ENCODE results near the gene TYK2.

The TYK2 gene

DNA sequence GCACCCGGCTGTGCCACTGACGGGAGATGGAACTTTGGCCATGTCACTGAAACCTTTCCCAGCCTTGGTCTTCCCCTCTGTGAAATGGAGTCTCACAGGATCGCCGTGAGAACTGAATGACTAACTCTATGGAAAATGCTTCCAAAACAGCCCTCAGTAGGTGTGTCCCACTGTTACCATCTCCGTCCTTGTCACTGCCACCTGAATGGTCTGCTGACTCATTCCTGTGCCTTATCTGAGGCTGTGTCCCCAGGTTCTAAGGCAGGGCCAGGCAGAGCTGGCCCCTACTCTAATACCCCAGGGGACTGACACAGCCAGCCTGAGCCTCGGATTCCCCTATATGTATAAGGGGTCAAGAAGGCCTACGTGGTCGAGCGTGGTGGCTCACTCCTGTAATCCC lies 18.4 kb upstream of the TYK2 start:
- TF ChIP-seq, protein P1, sequence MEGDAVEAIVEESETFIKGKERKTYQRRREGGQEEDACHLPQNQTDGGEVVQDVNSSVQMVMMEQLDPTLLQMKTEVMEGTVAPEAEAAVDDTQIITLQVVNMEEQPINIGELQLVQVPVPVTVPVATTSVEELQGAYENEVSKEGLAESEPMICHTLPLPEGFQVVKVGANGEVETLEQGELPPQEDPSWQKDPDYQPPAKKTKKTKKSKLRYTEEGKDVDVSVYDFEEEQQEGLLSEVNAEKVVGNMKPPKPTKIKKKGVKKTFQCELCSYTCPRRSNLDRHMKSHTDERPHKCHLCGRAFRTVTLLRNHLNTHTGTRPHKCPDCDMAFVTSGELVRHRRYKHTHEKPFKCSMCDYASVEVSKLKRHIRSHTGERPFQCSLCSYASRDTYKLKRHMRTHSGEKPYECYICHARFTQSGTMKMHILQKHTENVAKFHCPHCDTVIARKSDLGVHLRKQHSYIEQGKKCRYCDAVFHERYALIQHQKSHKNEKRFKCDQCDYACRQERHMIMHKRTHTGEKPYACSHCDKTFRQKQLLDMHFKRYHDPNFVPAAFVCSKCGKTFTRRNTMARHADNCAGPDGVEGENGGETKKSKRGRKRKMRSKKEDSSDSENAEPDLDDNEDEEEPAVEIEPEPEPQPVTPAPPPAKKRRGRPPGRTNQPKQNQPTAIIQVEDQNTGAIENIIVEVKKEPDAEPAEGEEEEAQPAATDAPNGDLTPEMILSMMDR (IDR thresholded peaks at IDR 0.05; ENCODE audit: control insufficient read depth, insufficient read depth, low read depth, low read length, missing control alignments), result no peak

DNA sequence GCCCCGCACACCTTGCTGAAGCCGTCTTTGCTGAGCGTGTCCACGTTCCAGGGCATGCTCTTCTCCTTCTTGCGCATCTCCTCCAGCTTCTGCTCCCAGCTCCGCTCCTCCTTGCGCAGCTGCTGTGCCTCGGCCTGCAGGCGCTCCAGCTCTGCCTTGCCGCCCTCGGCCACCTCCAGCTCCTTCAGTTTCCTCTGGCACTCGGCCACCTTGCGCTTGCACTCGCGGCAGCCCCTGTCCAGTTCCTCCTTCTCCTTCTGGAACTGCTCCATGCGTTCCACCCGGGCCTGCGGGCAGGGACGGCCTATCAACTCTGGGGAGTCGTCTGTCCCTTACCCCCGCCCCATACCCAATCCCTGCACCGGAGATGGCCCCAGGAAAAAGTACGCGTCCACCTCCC lies 15.5 kb upstream of the TYK2 start:
- H3K4me3 ChIP-seq (ENCODE audit: control insufficient read depth, low read depth, low read length), result no peak overlapping the region
- TF ChIP-seq, protein P1 (IDR thresholded peaks at IDR 0.05; ENCODE audit: control insufficient read depth, insufficient read depth, low read depth, low read length, missing control alignments), result no peak
- no peak for DNase-seq (ENCODE audit: low read depth)

More for the DNA sequence above, 18.4 kb upstream of the TYK2 start:
- no peak for DNase-seq (ENCODE audit: low read depth)
- no peak overlapping the region for H3K4me3 ChIP-seq (ENCODE audit: control insufficient read depth, low read depth, low read length)

DNA sequence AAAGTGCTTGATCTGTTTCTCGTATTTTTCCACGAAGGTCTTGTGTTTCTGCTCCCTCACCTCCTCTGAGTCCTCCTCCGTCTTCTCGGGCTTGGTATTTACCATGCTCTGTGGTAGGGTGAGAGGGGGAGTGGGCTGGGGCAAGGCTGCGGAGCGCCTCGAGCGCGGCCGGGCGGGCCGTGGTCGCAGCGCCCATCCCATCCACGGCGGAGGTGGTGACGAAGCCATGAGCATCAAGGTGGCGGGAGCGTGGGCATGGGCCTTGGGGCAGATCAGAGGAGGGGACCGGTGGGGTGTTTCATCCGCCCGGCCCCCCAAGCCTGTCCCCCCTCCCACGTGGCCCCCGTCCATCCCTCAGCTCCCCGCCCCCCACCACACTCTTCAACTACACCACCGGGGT lies 15.1 kb upstream of the TYK2 start:
- DNase-seq (ENCODE audit: low read depth), result no peak
- H3K4me3 ChIP-seq (ENCODE audit: control insufficient read depth, low read depth, low read length), result no peak overlapping the region
- TF ChIP-seq, protein P1 (IDR thresholded peaks at IDR 0.05; ENCODE audit: control insufficient read depth, insufficient read depth, low read depth, low read length, missing control alignments), result no peak

DNA sequence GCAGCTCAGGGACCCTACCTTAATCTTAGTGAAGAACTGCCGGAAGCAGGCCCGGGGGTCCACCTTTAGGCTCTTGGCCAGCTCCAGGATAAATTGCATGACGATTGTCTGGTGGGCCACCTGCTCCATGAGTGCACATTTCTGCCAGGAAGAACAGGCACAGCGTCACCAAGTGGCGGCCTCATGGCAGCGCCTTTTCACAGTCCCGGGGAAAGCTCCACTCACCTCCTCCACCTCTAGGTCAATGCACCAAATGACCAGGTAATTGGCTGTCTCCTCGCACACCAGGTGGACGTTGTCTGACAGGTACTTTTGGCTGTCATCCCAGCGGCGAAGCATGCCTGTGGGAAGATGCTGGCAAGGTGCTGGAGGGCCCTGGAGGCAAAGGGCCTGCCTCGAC lies 14.6 kb upstream of the TYK2 start:
- TF ChIP-seq, protein P1 (IDR thresholded peaks at IDR 0.05; ENCODE audit: control insufficient read depth, insufficient read depth, low read depth, low read length, missing control alignments), result no peak
- DNase-seq (ENCODE audit: low read depth), result no peak
- H3K4me3 ChIP-seq (ENCODE audit: control insufficient read depth, low read depth, low read length), result no peak overlapping the region

DNA sequence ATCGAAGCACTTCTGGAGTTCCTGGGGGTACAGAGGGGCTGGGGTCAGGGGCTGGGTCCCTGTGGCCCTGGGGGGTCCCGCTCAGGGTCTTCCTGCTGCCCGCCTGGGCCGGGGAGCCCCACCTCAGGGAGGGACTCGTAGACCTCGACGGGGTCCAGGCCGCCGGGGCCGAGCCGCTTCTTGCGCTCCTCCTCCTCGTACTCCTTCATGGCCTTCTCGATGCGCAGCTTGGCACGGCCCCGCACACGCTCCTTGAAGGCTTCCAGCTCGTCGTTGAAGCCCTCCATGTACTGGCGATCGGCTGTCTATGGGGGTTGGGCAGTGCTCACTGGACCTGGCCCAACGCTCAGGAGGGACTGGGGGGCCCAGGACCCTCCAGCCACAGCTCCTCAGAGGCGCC lies 12.8 kb upstream of the TYK2 start:
- DNase-seq (ENCODE audit: low read depth), result no peak
- no peak overlapping the region for H3K4me3 ChIP-seq (ENCODE audit: control insufficient read depth, low read depth, low read length)
- TF ChIP-seq, protein P1 (IDR thresholded peaks at IDR 0.05; ENCODE audit: control insufficient read depth, insufficient read depth, low read depth, low read length, missing control alignments), result no peak

DNA sequence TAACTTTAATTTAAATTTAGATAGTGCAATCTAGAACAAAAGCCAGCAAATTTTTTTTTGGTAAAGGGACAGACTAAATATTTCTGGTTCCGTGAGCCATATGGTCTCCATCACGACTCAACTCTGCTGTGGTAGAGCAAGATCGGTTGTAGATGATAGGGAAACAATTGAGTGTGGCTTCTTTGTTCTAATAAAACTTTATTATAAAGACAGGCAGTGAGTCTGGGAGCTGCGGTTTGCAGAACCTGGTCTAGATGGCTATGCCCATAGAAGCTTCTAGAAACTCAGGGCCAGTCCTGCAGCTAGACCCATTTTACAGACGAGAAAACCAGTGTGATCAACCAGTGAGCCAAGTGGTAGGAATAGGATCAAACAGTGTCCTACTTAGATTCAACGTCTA lies 11.7 kb upstream of the TYK2 start:
- TF ChIP-seq, protein P1 (IDR thresholded peaks at IDR 0.05; ENCODE audit: control insufficient read depth, insufficient read depth, low read depth, low read length, missing control alignments), result no peak
- DNase-seq (ENCODE audit: low read depth), result no peak
- H3K4me3 ChIP-seq (ENCODE audit: control insufficient read depth, low read depth, low read length), result no peak overlapping the region
